GM18951 (cell line): ENCODE data around the gene FRY.

Experiments
- POLR2A ChIP-seq: IDR thresholded peaks from 4 replicates; pipeline ENCODE4 v1.6.1; 2011; ENCODE audit warnings: mild to moderate bottlenecking; ENCODE audit not compliant: insufficient read length, insufficient read depth; ENCODE audit errors: extremely low read depth
- in situ Hi-C: fragments of 300-500 bp; cut with MboI; formaldehyde crosslinking; loops from one replicate; pipeline ENCODE4 v1.12.0; 2022; ENCODE audit warnings: low sequenced_read_pairs, mixed read lengths, inconsistent platforms; ENCODE audit not compliant: unreplicated experiment

FRY gene

GRCh38 chr13:32142956-32143375 is 111.4 kb downstream of the FRY start:
- in situ Hi-C loops = no loop called here
- no peak for TF ChIP-seq POLR2A

DNA sequence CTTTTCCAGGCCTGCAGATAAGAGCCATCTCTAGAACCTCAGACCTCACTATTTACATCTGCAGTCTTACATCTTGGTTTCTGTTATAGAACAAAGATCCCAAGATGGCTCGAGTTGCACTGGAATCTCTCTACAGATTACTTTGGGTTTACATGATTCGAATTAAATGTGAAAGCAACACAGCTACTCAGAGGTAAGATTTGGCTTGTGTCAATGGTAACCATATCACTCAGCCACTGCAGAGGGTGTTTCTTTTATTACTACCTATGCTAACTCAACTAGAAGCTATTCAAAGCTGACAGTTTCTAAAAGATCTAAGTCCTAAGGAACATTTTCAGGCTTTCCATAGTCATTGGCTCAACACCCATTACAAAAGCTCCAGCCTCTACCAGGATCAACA is 115.6 kb downstream of the FRY start:
- TF ChIP-seq POLR2A = no peak
- in situ Hi-C loops = no loop called here

GRCh38 chr13:32147976-32148375 is 116.4 kb downstream of the FRY start:
- in situ Hi-C loops = no loop called here
- no peak for TF ChIP-seq POLR2A

GRCh38 chr13:32150239-32150638 is 118.7 kb downstream of the FRY start:
- in situ Hi-C loops = no loop called here
- no peak for TF ChIP-seq POLR2A

- TF ChIP-seq POLR2A = no peak
- in situ Hi-C loops = no loop called here
Measured at GRCh38 chr13:32150794-32151193, 119.2 kb downstream of the FRY start.

DNA sequence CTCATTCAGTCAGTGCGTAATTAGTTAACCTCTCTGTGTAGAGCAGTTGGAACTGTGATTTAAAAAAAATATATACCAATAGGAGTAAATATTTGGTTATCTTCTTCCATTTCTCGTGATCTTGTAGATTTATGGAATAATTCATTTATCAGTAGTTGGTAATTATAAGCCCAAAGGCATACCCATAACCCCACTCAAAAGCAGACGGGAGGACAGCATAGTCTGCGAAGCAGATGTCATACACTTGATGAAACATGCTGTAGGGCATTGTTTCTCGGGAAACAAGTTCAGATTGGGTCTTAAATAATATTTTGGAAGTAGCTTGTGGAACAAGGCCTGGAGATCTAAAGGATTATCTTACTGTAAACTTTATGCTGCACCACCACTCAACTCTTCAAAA is 119.7 kb downstream of the FRY start:
- TF ChIP-seq POLR2A = no peak
- in situ Hi-C loops = no loop called here

DNA sequence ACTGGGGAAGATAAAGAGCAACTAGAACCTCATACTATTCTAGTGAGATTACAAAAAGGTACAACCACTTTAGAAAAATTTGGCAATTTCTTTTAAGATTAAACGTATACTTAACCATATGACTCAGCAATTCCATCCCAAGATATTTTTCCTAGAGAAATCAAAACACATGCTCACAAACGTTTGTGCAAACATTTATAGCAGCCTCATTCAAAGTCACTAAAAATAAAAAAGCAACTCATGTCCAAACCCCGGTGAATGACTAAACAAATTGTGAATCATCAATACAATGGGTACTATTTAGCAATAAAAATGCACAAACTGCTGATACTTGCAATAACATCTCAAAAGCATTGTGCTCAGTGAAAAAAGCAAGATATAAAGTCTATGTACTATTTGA is 121.5 kb downstream of the FRY start:
- in situ Hi-C loops = no loop called here
- TF ChIP-seq POLR2A = no peak

GRCh38 chr13:32159137-32159869 is 127.7 kb downstream of the FRY start:
- no peak for TF ChIP-seq POLR2A
- in situ Hi-C loops = no loop called here

DNA sequence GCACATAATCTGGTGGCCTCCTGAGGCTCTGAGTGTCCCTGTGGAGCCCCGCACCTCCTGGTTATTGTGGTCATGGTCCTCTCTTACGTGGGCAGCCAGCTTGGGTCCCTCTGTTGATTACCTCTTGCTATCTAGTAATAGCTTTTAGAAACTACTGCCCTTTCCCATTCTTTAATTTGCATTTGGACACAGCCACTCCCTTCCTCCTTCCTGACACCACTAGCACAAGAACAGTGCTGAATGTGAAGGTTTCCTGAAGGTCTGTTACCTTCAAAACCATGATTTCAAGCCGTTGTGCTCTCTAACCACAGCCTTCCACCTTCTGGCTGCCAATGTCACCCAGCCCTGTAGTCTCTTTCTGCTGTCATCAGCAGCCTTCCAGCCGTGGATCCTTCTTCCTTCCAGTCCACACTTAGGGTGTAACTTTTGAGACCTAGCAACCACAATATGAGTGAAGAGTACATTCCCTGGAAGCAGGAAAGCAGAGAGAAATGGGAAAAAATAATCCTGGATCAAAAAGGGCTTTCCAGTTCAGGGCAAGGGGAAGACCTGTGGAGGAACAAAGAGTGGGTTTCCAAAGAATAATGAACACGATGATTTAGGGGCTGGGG is 130.9 kb downstream of the FRY start:
- TF ChIP-seq POLR2A = no peak
- in situ Hi-C loops = no loop called here

GRCh38 chr13:32164622-32165268 is 133.2 kb downstream of the FRY start:
- in situ Hi-C loops = no loop called here
- TF ChIP-seq POLR2A = no peak

GRCh38 chr13:32165796-32166195 is 134.2 kb downstream of the FRY start:
- in situ Hi-C loops = no loop called here
- TF ChIP-seq POLR2A = no peak

DNA sequence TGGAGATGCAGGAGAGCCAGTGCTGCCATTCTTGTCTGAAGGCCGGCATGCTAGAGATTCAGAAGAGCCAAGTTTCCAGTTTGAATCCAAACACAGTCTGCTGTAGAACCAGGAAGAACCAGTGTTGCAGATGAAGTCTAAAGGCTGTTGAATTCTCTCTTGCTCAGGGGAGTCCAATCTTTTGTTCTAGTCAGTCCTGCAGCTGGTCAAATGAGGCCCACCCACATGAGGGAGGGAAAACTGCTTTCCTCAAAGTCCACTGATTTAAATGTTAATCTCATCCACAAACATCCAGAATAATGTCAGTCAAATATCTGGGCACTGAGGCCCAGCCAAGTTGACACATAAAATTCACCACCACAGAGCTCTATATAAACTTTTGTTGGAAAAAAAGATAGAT is 136.6 kb downstream of the FRY start:
- no peak for TF ChIP-seq POLR2A
- in situ Hi-C loops = no loop called here

- in situ Hi-C loops = no loop called here
- no peak for TF ChIP-seq POLR2A
Measured at GRCh38 chr13:32170841-32171240, 139.3 kb downstream of the FRY start.

DNA sequence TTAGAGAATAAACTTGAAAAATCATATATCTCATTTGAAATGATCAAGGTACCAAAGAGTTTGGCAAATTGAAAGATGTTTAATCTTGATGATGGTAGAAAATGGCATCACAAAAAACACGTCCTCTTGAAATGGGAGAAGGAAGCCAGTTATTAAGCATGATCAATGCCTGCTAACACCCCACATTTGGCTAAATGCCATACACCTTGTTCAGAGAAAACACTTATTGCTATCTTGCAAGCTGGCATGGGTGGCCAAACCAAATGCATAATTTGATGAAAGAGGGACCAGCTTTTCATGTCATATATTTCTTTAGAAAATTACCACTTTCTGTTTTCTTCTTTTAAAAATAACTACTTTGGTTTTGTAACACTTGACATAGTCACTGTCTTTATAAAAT is 142.3 kb downstream of the FRY start:
- TF ChIP-seq POLR2A = no peak
- in situ Hi-C loops = no loop called here
